K562 (cell line): Measurements from ENCODE around the gene SH3BGRL3. TPM values are rescaled to one million over a fixed set of nuclear protein-coding genes. Genes with fewer than 3 reads are reported as not detected.

Experiments
- ARID3B ChIP-seq: fragments of 250-450 bp; sonication (Bioruptor Pico); IDR thresholded peaks from 2 replicates; pipeline ENCODE4 v1.4.0; 2020; ENCODE audit warnings: borderline replicate concordance
- DMBX1 ChIP-seq: fragments of 250-450 bp; sonication (Bioruptor Pico); IDR thresholded peaks from 2 replicates; pipeline ENCODE4 v1.8.0; 2022; ENCODE audit warnings: inconsistent platforms, mild to moderate bottlenecking, moderate library complexity, borderline replicate concordance
- HDAC1 ChIP-seq, 2 experiments: fragments of 450-650 bp; IDR thresholded peaks; 2 replicates each; pipeline ENCODE4 v1.6.1; 2016 to 2017; ENCODE audit warnings: inconsistent platforms in 1 of 2, mild to moderate bottlenecking in 1 of 2, moderate library complexity in 1 of 2
- MYBL2 ChIP-seq, 2 experiments: fragments of 450-650 bp in 1 of 2; sonication (generic) in 1 of 2; formaldehyde crosslinking in 1 of 2; IDR thresholded peaks; 2 replicates each; pipeline versions ENCODE4 v1.6.1 to v1.8.1; 2017 to 2022; ENCODE audit warnings: borderline replicate concordance in 1 of 2, inconsistent platforms in 1 of 2, low read depth in 1 of 2, mild to moderate bottlenecking in 1 of 2, missing genetic modification reagents in 1 of 2, moderate library complexity in 1 of 2
- MYC ChIP-seq, 2 experiments: fragments of 250-450 bp in 1 of 2; sonication (Bioruptor Pico) in 1 of 2; IDR thresholded peaks; 2 replicates each; pipeline versions ENCODE4 v1.5.1 to v1.6.1; 2012 to 2021; ENCODE audit warnings: low read depth in 2 of 2, borderline replicate concordance in 1 of 2, improper control_type of control experiment in 1 of 2, low read length in 1 of 2, mild to moderate bottlenecking in 1 of 2, moderate library complexity in 1 of 2
- RAD21 ChIP-seq, 2 experiments: fragments of 250-450 bp in 1 of 2; fragments of 450-650 bp in 1 of 2; sonication (Bioruptor Pico) in 1 of 2; formaldehyde crosslinking in 1 of 2; IDR thresholded peaks in 1 of 2; conservative IDR thresholded peaks in 1 of 2; 2 replicates each; pipeline versions ENCODE4 v1.4.0 to v1.8.0; 2020 to 2022; ENCODE audit warnings: mild to moderate bottlenecking in 2 of 2, moderate library complexity in 1 of 2
- SIRT6 ChIP-seq: IDR thresholded peaks from one replicate; pipeline ENCODE4 v1.6.1; 2012; ENCODE audit warnings: low read depth, mild to moderate bottlenecking, control low read depth, inconsistent platforms, low read length, moderate library complexity
- SP2 ChIP-seq: IDR thresholded peaks from 2 replicates; pipeline ENCODE4 v1.6.1; 2011; ENCODE audit warnings: mild to moderate bottlenecking, low read depth, low read length, moderate library complexity; ENCODE audit not compliant: poor library complexity, severe bottlenecking; ENCODE audit errors: extremely low read depth
- ZBTB40 ChIP-seq, 2 experiments: fragments of 450-650 bp in 1 of 2; sonication (generic) in 1 of 2; formaldehyde crosslinking in 1 of 2; IDR thresholded peaks; 2 replicates each; pipeline versions ENCODE4 v1.7.1 to v1.9.0; 2016 to 2022; ENCODE audit warnings: inconsistent platforms in 1 of 2, mild to moderate bottlenecking in 1 of 2, missing genetic modification reagents in 1 of 2
- polyA plus RNA-seq, 8 experiments: library from polyadenylated mRNA; depleted of rRNA in 4 of 8; stranded (reverse) in 5 of 8; unstranded in 3 of 8; fragments of >200 nt; fragmentation: Nextera tagmentation in 2 of 8; fragmentation: Illumina TruSeq in 1 of 8; extraction: Ambion mirVana in 2 of 8; extraction: Trizol in 1 of 8; gene quantifications; 2 replicates each; pipeline versions ENCODE4 v1.2.1 to v1.2.3, GENCODE V29; 2011 to 2014; ENCODE audit warnings: inconsistent platforms in 1 of 8, missing spikeins in 1 of 8
- total RNA-seq, 7 experiments: library from RNA; depleted of rRNA in 6 of 7; stranded (reverse); fragments of >200 nt in 6 of 7; fragmentation: Illumina TruSeq in 2 of 7; extraction: Trizol in 2 of 7; gene quantifications; 2 replicates each; pipeline versions ENCODE4 v1.2.1 to v1.2.3, GENCODE V29; 2011 to 2021; ENCODE audit warnings: low replicate concordance in 1 of 7

SH3BGRL3 gene
- total and polyA plus RNA-seq, 9 of the 15 experiments (the other 6 are each of a cell fraction or from before 2014, with no cell fraction given), result 30.3 to 140 (median 54.2) TPM

GRCh38 chr1:26306290-26307229 lies 26.7 kb downstream of the SH3BGRL3 start, which contains the start of gene UBXN11 (continued):
- TF ChIP-seq MYBL2 (IDR thresholded peaks at IDR 0.05; ENCODE audit: low read depth), result peak; percentile 75
- TF ChIP-seq MYBL2 (CRISPR knock-in tag; IDR thresholded peaks at IDR 0.05; ENCODE audit: borderline replicate concordance), result no peak
- TF ChIP-seq ZBTB40 (IDR thresholded peaks at IDR 0.05), result no peak
- TF ChIP-seq ZBTB40 (CRISPR knock-in tag; IDR thresholded peaks at IDR 0.05), result no peak
- TF ChIP-seq HDAC1 (IDR thresholded peaks at IDR 0.05), result peak in 1 of 2 experiments; percentile 100; a peak in 3 of 4 replicates
- TF ChIP-seq SP2, result peak; percentile 14
- TF ChIP-seq MYC (IDR thresholded peaks at IDR 0.05; ENCODE audit: low read depth, low read length), result peak; percentile 68
- TF ChIP-seq MYC (CRISPR knock-in tag; IDR thresholded peaks at IDR 0.05; ENCODE audit: borderline replicate concordance, low read depth), result no peak
- no peak for TF ChIP-seq ARID3B
- no peak for TF ChIP-seq DMBX1 (CRISPR knock-in tag)
- no peak for TF ChIP-seq SIRT6
- TF ChIP-seq RAD21 (CRISPR knock-in tag; conservative IDR thresholded peaks at IDR 0.05 in 1 of 2, IDR thresholded peaks at IDR 0.05 in 1 of 2), result no peak
